Measurements from ENCODE around the gene VIT.

VIT gene

DNA sequence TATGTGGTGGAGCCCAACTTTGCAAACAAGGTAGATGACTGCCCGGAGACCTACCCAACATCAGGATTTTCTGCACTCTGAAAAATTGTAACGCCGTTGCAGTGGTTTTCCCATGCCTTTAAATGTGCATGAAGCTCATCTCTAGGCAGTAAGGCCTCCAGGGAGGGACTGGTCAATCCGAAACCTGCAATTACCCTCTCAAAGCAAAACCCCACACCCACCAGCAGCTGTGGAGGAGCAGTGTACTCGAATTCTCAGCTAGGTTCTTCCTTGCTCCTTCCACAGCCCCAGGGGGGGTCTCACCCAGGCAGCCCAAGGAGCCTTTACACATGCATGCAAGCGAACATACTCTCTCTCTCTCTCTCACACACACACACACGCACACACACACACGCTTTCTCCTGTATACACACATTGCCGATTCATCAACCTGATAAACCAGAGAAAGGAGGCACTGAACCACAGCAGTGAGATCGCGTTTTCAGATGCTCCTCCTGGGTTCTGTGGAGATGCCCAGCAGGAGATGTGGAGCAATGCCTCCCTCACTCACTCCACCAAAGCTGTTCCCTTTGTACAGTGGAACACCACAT is 109.2 kb downstream of the VIT start:
- TF ChIP-seq, protein P1, sequence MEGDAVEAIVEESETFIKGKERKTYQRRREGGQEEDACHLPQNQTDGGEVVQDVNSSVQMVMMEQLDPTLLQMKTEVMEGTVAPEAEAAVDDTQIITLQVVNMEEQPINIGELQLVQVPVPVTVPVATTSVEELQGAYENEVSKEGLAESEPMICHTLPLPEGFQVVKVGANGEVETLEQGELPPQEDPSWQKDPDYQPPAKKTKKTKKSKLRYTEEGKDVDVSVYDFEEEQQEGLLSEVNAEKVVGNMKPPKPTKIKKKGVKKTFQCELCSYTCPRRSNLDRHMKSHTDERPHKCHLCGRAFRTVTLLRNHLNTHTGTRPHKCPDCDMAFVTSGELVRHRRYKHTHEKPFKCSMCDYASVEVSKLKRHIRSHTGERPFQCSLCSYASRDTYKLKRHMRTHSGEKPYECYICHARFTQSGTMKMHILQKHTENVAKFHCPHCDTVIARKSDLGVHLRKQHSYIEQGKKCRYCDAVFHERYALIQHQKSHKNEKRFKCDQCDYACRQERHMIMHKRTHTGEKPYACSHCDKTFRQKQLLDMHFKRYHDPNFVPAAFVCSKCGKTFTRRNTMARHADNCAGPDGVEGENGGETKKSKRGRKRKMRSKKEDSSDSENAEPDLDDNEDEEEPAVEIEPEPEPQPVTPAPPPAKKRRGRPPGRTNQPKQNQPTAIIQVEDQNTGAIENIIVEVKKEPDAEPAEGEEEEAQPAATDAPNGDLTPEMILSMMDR (IDR thresholded peaks at IDR 0.05; ENCODE audit: low read depth, low read length) = no peak
- DNase-seq (ENCODE audit: extremely low read depth, low read depth) = no peak

DNA sequence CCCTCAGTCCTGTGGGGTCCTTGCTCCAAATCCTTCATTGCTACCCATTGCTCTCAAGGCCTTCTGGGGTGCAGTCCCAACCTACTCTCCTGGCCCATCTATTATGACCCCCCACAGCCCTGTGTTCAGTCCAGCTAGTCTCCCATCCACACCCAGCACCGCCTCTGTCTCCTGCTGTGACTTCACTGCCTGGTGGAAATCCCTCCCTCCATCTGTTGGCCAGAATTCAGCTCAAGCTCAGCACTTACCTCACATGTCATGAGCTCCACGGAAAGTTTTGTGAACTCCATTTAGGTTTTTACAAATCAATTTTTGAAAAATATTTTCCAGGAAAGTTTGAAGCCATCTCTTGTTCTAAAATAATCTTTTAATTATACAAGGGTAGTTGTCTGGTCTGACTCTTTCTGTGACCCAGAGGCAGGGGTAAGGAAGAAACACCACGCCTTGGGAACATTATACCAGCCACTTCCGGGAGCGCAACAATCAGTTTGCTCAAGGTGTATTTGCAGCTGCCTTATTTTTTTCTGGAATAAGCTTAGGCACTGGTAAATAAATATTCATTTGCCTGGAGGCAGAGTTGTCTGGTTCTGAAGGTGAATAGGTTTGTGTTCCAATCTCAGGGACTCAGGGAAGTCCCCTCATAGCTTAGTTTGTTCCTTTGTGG is 110.8 kb downstream of the VIT start:
- TF ChIP-seq, protein P1 (IDR thresholded peaks at IDR 0.05; ENCODE audit: low read depth, low read length) = no peak
- no peak for DNase-seq (ENCODE audit: extremely low read depth, low read depth)

DNA sequence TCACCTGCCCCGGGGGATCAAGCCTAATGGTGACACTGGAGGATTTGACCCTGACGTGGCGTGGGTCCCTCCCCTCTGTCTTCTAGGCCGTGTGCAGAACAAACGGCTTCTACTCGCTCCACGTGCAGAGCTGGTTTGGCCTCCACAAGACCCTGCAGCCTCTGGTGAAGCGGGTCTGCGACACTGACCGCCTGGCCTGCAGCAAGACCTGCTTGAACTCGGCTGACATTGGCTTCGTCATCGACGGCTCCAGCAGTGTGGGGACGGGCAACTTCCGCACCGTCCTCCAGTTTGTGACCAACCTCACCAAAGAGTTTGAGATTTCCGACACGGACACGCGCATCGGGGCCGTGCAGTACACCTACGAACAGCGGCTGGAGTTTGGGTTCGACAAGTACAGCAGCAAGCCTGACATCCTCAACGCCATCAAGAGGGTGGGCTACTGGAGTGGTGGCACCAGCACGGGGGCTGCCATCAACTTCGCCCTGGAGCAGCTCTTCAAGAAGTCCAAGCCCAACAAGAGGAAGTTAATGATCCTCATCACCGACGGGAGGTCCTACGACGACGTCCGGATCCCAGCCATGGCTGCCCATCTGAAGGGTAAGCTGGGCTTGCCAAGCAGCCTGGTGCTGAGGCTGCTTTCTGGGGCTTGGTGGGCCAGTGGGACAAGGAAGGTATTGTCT is 112.0 kb downstream of the VIT start:
- TF ChIP-seq, protein P1 (IDR thresholded peaks at IDR 0.05; ENCODE audit: low read depth, low read length) = no peak
- no peak for DNase-seq (ENCODE audit: extremely low read depth, low read depth)

DNA sequence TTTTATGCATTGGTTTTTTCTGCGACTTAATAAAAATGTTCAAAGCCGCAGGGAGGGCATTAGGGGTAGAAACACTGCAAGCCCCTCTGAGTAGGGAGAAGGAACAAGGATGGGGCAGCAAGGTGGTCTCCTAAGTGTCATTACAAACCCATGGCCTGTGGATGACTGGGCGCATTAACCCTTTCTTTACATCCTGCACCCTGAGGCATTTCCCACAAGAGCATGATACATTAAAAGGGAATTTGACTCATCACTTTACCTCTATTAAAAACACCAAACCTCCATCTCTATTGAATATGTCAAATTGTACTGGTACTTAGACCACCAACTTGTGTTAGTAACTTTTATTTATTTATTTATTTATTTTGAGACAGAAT is 112.5 kb downstream of the VIT start:
- DNase-seq (ENCODE audit: extremely low read depth, low read depth) = no peak
- TF ChIP-seq, protein P1 (IDR thresholded peaks at IDR 0.05; ENCODE audit: low read depth, low read length) = no peak

- DNase-seq (ENCODE audit: extremely low read depth, low read depth) = no peak
- TF ChIP-seq, protein P1 (IDR thresholded peaks at IDR 0.05; ENCODE audit: low read depth, low read length) = no peak
Observed at GRCh38 chr2:36811071-36811470, 114.6 kb downstream of the VIT start.

- TF ChIP-seq, protein P1 (IDR thresholded peaks at IDR 0.05; ENCODE audit: low read depth, low read length) = no peak; the same call in 1 of the 2 replicates
- no peak for DNase-seq (ENCODE audit: extremely low read depth, low read depth)
Observed at GRCh38 chr2:36812196-36812595, 115.7 kb downstream of the VIT start.

DNA sequence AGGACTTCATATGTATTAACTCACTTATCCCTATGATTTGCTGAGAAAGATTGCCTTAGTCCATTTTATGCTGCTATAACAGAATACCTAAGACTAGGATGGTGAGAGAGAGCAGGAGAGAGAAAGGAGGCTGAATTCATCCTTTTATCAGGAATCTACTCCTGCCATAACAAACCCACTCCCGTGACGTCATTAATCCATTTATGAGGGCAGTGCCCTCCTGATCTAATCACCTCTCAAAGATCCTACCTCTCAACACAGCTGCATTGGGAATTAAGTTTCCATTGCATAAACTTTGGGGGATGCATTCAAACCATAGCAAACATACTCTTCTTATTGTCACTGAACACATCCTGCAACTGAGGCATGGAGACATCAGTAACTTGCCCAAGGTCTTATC is 122.0 kb downstream of the VIT start:
- DNase-seq (ENCODE audit: extremely low read depth, low read depth) = no peak
- TF ChIP-seq, protein P1 (IDR thresholded peaks at IDR 0.05; ENCODE audit: low read depth, low read length) = no peak
